Kidney (tissue), 14 donors: ENCODE data around the gene UBXN6. TPM values are rescaled to one million over a fixed set of nuclear protein-coding genes. Genes with fewer than 3 reads are reported as not detected.

Source experiments
- DNase-seq, 5 donors: peaks; one replicate each; pipeline ENCODE4 v3.0.0-alpha.2; 2013 to 2020
- FAIRE-seq: peaks from 2 replicates; lab custom pipeline; 2012; peaks lifted over from hg19 to GRCh38; lab: Jason Lieb, UNC
- H3K27ac ChIP-seq, 2 donors: one replicate each; pipeline ENCODE4 v1.7.0; 2013; ENCODE audit warnings: low read depth in 2 of 2, low read length in 2 of 2, inconsistent platforms in 1 of 2
- H3K27me3 ChIP-seq: one replicate; pipeline ENCODE4 v1.7.1; 2013; ENCODE audit warnings: low read length, inconsistent platforms; ENCODE audit not compliant: control insufficient read depth, insufficient read depth
- H3K36me3 ChIP-seq, 3 donors: one replicate each; pipeline versions ENCODE4 v1.7.0 to v1.7.1; 2013; ENCODE audit warnings: low read length in 3 of 3, control low read depth in 1 of 3, inconsistent platforms in 1 of 3; ENCODE audit not compliant: insufficient read depth in 3 of 3, control insufficient read depth in 2 of 3
- H3K4me1 ChIP-seq, 3 donors: one replicate each; pipeline versions ENCODE4 v1.7.0 to v1.7.1; 2013; ENCODE audit warnings: low read length in 3 of 3, inconsistent platforms in 1 of 3, low read depth in 1 of 3; ENCODE audit not compliant: control insufficient read depth in 2 of 3, insufficient read depth in 2 of 3
- H3K4me3 ChIP-seq, 3 donors: one replicate each; pipeline versions ENCODE4 v1.7.0 to v1.8.1; 2013; ENCODE audit warnings: low read length in 3 of 3, control low read depth in 1 of 3, inconsistent platforms in 1 of 3
- H3K9ac ChIP-seq, 3 donors: one replicate each; pipeline versions ENCODE4 v1.7.0 to v1.7.1; 2013; ENCODE audit warnings: low read length in 3 of 3, control low read depth in 1 of 3, inconsistent platforms in 1 of 3
- H3K9me3 ChIP-seq, 3 donors: one replicate each; pipeline versions ENCODE4 v1.7.0 to v1.7.1; 2013; ENCODE audit warnings: low read length in 3 of 3, control low read depth in 1 of 3, inconsistent platforms in 1 of 3; ENCODE audit not compliant: control insufficient read depth in 2 of 3, insufficient read depth in 1 of 3
- intact Hi-C: fragments of 100-400 bp; cut with DNase I; formaldehyde crosslinking; loops from one replicate; pipeline ENCODE4 v1.11.1; 2022
- polyA plus RNA-seq: library from polyadenylated mRNA; stranded (reverse); fragments of 350-450 nt; fragmentation: Illumina TruSeq; extraction: RNeasy Lipid Tissue Mini Kit (QIAGEN cat#74804); gene quantifications from one replicate; pipeline ENCODE4 v1.2.3, GENCODE V29; 2014; ENCODE audit warnings: low read depth, low replicate concordance; ENCODE audit not compliant: insufficient read depth
- total RNA-seq: library from RNA; stranded (reverse); fragmentation: NEBNext Ultra II Directional; extraction: Animal tissue kit (Norgen Biotek cat#: 25700); gene quantifications from one replicate; pipeline ENCODE4 v1.2.1, GENCODE V29; 2021
- TF ChIP-seq, protein P1 (sequence below): IDR thresholded peaks from 3 replicates; pipeline ENCODE4 v1.5.1; 2012; ENCODE audit warnings: mild to moderate bottlenecking, moderate library complexity, borderline replicate concordance; ENCODE audit not compliant: insufficient read depth; ENCODE audit errors: extremely low read depth
- donor health status: control.
- donor health status: control.
- donor health status: control.
- donor health status: control.
- donor health status: control.
- donor health status: DM: yes; HTN: yes; CAD: no.
- donor health status: Normal renal cell carcinoma (clear cell type).

Gene UBXN6
- total and polyA plus RNA-seq, 2 donors from 2014 or later, result 110 to 177 TPM

DNA sequence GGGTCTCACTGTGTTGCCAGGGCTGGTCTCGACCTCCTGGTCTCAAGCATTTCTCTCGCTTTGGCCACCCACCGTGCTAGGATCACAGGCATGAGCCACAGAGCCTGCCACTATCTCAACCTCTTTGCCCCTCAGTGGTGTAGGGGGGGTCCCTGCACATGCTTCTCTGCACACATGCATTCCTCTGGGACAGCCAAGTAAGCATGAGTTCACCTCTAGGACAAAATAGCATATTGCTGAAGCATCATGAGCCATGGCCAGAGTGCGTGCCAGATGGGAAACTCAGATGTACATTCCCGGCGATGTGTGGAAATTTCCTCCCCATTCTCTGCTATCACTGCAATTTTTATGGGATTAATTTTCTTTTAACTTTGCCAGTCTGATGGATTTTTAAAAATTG is 32.1 kb downstream of the UBXN6 start:
- TF ChIP-seq, protein P1, sequence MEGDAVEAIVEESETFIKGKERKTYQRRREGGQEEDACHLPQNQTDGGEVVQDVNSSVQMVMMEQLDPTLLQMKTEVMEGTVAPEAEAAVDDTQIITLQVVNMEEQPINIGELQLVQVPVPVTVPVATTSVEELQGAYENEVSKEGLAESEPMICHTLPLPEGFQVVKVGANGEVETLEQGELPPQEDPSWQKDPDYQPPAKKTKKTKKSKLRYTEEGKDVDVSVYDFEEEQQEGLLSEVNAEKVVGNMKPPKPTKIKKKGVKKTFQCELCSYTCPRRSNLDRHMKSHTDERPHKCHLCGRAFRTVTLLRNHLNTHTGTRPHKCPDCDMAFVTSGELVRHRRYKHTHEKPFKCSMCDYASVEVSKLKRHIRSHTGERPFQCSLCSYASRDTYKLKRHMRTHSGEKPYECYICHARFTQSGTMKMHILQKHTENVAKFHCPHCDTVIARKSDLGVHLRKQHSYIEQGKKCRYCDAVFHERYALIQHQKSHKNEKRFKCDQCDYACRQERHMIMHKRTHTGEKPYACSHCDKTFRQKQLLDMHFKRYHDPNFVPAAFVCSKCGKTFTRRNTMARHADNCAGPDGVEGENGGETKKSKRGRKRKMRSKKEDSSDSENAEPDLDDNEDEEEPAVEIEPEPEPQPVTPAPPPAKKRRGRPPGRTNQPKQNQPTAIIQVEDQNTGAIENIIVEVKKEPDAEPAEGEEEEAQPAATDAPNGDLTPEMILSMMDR, result no peak
- intact Hi-C loops, result no loop called here
- Histone ChIP-seq H3K27me3 (no peaks in the 10 kb centered on the region), H3K9ac (no peak overlapping the region), H3K4me1 (no peaks in the 10 kb centered on the region), H3K4me3 (no peak overlapping the region), H3K27ac (no peak overlapping the region), H3K9me3 (no peaks in the 10 kb centered on the region), H3K36me3 (peaks cover 0 to 2% (median 0%) of the 10 kb centered on the region in 3 donors)
- DNase-seq (no peak), FAIRE-seq (no peak)

DNA sequence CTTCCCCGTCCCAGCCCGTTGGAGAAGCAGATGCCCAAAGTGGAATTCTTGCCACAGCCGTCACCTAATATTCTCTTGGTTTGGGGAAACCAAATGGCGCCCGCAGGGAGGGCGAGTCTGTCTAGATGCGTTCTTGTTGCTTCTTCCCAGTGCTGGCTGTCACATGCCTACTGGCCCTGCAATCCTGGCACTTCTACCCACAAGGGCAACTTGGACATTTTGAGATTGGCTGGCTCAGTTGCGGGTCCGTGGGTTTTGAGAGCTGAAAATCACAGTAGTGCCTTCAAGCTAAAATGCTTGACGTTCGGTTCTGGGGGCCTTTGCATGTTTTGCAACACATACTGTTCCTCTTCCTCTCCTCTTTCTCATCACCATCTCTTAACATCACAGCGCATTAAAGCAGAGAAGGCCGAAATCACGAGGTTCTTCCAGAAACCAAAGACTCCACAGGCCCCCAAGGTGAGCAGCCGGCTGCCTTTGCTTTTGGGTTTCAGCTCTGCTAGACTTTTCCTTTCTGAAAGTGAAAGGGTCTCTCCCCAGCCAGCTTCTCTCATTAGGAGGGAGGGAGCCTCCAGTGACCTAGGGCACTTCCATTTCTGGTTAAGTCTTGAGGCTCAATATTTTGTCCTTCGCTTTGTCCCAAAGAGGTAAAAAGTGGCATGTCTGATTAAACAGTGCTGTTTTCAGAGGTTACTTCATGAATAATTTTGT is 34.0 kb downstream of the UBXN6 start:
- intact Hi-C loops, result no loop called here
- H3K27me3 ChIP-seq, result no peaks in the 10 kb centered on the region
- FAIRE-seq (no peak), DNase-seq (no peak)
- no peak overlapping the region for H3K4me3 ChIP-seq
- no peaks in the 10 kb centered on the region for H3K4me1 ChIP-seq
- TF ChIP-seq, protein P1, result no peak
- H3K27ac ChIP-seq, result no peak overlapping the region
- no peak overlapping the region for H3K9ac ChIP-seq
- no peaks in the 10 kb centered on the region for H3K9me3 ChIP-seq
- peaks cover 0 to 2% (median 0%) of the 10 kb centered on the region in 3 donors for H3K36me3 ChIP-seq

DNA sequence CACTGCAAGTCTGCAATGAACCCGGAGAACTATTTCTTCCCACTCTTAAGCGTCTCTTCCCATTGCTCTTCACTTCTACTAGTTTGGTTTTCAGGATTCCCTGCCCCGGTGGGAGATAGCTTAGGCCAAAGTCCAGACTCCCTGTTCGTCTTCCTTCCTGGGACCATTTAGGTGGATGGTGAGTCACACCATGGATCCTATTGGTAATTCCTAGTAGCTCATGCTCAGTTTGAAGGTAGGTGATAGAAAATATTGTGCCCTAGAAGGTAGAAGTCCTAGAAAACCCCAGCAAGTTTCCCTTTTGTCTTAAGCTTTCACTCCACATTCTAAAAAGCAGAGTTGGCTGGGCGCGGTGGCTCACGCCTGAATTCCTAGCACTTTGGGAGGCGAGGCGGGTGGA is 41.3 kb downstream of the UBXN6 start:
- intact Hi-C loops, result no loop called here
- no peak for DNase-seq
- H3K4me1 ChIP-seq, result no peaks in the 10 kb centered on the region
- H3K9me3 ChIP-seq, result no peaks in the 10 kb centered on the region
- H3K27ac ChIP-seq, result no peak overlapping the region
- no peaks in the 10 kb centered on the region for H3K36me3 ChIP-seq
- TF ChIP-seq, protein P1, result no peak
- H3K9ac ChIP-seq, result no peak overlapping the region
- no peak overlapping the region for H3K4me3 ChIP-seq
- no peaks in the 10 kb centered on the region for H3K27me3 ChIP-seq
- no peak for FAIRE-seq
